CD4-positive, alpha-beta T cell treated with Interleukin-2 at 100 ng/mL for 4 hours (primary cell): ENCODE results near the gene PTGIS.

Source experiments
- DNase-seq: peaks from one replicate; pipeline ENCODE4 v3.0.0-alpha.2; 2020; ENCODE audit warnings: low spot score

The PTGIS gene

DNA sequence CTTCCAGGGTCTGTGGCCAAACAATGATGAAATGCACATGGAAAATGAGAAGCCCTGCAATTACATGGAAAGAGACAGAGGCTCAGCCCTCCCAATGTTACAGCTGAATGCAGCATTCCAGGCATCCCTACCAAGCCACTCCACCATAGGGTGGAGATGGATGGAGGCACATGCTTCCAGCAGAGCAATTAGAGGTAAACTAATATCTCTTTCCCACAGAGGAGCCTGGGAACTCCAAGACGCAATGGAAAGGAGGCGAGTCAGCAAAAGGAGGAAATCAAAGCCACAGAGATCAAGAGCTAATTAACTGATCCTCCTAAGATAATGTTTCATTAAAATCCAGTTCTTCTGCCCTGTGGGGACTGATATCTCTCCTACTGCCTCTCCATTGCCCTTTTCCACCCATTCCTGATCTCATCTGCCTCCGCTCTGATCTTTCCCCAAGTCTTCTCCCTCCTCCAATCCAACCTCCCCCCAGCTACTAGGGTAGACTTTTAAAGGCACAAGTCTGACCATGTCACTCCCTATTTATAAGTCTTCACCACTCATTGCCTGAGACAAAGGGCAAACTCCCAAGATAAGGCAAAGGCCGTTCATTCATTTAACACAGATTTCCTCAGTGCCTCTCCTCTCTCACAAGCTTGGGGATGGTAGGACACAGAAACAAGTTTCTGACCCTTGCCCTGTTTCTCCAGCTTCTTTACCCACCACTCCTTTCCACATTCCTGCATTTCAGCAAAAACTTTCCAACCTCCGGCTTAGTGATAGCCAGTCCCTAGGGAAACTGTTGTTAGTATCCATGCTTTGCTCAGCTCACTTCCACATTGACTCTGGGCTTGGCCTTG lies 71.2 kb downstream of the PTGIS start:
- no peak for DNase-seq

DNA sequence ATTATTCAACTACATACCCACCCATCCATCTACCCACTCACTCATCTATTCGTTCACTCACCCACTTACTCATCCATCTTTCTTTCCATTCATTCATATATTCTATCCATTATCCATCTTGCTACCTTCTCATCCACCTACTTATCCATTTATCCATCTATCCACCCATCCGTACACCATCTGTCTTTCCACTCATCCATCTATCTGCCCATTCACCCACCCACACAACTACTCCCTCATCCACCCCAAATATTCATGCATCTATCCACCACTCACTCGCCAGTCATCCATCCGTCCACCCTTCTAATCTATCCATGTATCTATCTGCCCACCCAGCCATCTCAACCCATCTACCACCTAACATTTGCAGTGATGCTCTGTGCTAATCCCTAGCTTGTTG lies 71.9 kb downstream of the PTGIS start:
- DNase-seq = no peak

DNA sequence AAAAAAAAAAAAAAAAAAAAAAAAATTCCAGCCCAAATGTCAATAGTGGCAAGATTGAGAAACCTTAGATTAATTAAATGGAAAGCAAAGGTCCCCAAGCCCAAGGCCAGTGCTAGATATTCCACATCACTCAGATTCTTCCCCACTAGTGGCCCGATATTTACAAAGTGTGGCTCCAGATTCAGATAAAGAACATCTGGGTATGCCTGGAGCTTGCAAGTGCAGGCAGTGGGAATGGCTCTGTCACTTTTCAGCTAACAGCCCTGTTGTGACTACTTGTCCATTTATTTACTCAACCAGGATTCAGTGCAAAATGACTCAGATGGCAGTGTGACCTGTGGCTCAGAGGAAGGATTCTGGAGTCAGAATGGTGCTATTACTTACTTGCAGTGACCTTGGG lies 77.2 kb downstream of the PTGIS start:
- no peak for DNase-seq

DNA sequence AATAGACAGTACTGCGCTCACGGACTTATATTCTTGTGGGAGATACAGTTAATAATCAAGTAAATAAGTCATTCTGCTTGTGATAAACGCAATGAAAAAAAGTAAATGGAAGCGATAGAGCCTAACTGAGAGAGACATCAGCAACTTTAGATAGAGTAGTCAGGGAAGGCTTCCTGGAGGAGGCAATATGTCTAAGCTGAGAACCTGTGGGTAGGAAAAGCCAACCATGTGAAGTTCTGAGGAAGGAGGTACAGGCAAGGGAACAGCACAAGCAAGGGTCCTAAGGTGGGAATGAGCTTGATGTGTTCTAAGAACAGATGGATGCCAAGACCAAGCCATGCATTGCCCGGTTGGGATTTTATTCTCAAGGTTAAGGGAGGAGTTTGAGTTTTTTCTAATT lies 78.2 kb downstream of the PTGIS start:
- DNase-seq = no peak

DNA sequence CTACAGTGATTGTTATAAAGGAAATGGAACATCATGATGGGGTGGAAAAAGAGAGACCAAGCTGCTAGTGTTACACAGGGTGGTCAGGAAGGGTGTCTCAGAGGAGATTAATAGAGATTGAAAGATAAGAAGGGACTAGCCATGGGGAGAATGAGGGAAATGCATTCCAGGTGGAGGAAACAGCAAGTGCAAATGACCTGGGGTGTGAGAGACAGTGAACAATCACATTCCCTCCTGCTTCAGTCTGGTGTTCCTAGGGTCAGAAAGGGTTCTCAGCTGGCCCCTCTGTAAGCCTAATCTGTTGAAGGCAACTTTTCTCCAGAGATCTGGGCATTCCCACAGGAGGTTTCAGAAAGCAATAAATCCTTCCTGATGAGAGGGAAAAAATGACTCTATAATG lies 81.9 kb downstream of the PTGIS start:
- DNase-seq = no peak

DNA sequence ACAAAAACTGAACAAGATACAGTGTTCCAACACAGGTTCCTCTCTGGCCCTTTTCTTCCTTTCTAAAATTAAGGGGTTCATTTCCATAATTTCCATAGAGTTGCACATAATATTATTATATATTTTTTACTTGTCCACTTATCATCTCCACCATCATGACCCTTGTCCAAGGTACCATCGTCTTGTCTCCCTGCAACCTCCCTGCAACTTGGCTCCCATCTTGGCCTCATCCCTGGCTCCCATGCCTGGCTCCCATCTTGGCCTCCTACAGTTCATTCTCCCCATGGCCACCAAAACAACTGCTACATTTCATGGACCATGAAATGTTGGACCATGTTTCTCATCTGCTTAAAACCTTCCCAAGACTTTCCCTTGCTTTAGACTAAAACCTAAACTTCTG lies 82.4 kb downstream of the PTGIS start:
- DNase-seq = no peak

DNA sequence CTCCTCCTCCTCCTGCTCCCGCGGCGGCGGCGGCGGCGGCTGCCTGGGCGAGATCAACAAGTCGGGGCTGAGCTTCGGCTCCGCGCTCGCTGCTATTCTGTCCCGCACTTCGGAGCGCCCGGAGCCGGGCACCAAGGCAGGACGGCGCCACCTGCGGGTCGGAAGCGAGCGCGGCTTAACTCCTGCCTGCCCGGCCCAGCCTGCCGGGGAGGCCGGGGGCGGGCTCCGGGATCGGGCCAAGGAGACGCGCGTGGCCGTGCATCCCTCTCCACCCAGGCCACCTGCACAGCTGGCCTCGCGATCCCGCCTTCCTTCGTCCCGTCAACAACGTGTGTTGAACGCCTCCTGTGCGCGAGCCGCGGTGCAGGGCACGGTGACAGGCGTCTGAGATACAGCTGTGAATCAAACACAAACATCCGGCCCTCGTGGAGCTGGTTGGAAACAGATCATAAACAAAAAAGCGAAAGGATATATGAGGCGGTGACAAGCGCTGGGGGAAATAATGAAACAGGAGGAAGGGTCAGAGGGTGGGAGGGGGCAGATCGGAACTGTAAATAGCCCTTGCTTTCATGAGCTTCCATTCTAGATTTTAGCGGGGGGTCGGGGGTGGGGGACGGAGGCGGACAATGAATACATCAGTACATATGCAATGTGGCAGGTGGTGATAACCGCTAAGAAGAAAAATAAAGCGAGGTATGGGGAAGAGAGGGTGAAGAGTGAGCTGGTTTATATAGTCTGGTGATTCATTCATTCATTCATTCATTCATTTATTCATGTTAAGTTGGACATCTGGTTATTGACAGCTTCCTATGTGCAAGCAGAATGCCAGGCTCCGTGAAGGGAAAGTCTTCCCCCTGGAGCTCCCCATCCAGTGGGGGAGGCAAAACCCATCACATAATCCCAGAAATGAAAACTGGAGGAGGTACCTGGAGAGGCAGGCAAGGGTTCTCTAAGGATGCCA lies 83.5 kb downstream of the PTGIS start:
- peak; percentile 32 for DNase-seq

DNA sequence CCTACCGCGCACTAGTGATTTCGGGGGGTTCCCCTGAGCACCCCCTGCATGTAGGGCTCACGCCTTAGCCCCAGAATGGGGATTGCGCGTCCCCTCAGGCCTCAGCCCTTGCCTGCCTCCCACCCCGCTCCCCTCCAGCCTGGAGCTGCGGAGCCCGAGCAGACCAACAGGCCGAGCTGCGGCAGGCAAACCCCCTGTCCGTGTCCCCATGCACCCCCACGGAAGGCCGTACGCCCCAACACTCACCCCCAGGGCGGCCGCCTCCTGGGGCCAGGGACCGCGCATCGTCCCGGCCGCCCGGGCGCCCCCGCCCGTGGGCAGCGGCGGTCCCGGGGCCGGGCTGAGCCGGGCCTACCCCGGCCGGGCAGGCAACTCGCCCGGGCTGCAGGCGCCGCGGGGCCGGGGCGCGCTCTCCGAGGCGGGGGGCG lies 84.2 kb downstream of the PTGIS start:
- DNase-seq = no peak

DNA sequence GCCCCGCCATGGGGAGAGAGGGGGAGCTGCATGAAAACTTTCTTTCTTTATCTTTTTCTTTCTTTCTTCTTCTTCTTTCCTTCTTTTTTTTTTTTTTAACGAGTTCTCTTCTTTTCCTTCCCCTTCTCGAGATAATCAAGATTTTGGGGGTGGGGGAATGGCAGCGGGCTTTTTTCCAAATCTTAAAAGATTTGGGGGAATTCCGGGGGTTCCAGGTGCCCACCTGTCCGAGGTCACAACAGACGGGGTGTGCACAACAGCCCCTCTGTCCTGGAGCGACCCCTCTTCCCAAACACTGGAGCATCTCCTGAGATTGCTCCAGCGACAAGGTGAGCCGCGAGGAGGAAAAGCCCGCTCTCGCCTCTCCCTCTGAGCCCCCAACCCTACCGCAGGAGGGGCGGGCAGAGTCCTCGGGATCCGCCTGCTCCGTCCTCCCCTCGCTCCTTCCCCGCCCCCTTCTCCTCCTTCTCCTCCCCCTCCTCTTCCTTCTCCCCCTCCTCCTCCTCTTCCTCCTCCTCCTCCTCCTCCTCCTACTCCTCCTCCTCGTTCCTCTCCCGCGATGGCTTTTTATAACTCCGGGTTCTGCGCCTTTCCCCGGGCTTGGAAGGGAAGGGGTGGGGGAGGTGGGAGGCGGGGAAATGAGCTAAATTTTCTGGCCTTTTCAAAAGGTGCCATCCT lies 84.8 kb downstream of the PTGIS start:
- no peak for DNase-seq

DNA sequence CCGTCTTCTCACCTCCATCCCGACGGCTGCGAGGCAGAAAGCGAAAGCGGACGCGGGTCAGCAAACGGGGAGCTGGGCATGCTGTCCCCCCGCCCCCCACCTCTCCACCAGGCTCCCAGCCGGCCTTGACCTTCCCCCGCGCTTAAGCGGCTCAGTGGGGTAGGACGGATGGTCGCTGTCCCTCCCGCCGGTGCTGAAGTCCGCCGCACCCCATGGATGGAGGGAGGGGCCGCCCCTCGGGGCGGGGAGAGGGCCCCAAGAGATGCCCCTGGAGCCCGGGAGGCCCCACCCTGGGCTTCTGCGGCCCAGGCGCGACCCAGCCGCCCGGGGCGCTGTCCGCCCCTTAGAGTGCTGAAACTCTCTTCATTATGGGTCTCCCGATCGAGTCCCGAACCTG lies 85.3 kb downstream of the PTGIS start, which contains the start of gene KCNB1:
KCNB1 (minus strand) TSS at position 48 of the 397 bp plus-strand sequence. CDS start 188 bp downstream, outside the sequence.
- DNase-seq = peak; percentile 1

DNA sequence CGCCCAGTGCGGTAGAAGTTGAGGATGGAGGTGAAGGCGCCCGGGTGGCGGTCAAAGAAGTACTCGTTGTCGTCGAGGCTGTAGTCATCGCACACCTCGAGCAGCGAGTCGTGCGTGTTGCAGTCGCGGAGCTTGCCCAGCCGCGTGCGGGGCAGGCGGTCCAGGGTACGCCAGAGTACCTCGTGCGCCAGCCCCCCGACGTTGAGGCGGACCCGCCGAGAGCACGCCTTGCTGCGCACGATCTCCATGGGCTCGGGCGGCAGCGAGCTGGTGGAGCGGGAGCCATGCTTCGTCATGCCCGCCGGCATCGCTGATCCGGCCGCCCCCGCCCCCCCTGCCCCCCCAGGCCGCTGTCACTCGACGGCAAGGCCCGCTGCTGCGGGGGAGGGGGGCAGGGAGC lies 85.8 kb downstream of the PTGIS start:
- DNase-seq = no peak

DNA sequence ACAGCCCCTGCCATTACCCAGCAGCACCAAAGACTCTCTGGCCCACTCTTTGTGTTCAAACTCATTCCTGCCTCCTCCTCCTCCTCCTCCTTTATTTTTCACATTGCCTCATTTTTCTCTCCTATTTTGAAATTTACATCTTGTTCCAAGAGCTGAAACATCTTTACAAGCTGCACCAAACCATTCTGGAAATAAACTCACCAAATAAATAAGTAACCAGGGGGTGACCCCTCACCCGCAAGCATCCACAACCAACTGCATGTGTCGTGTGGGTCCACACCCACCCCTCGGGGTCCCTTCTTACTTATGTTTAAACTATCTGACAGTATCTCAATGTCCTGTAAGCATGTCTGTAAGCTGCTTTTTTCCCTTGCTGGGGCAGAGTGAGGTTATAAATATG lies 86.8 kb downstream of the PTGIS start:
- no peak for DNase-seq

DNA sequence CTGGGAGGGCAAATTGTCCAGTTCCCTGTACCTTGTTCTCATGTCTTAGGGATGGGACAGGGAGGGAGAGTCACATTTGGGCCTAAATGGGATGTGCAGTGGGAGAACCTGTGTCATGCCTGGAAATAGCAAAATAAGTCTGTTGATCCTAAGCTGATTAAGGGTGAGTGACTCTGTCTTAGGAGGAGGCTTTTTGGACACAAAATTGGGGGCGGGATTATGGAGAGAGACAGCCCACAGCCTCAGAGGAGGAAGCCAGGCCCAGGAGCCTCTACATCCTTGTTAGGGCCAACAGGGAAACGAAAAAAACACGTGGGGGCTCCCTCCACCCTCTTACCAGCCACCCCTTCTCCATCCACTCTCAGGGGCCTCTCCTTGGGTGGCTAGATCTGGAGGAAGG lies 87.7 kb downstream of the PTGIS start:
- DNase-seq = no peak

DNA sequence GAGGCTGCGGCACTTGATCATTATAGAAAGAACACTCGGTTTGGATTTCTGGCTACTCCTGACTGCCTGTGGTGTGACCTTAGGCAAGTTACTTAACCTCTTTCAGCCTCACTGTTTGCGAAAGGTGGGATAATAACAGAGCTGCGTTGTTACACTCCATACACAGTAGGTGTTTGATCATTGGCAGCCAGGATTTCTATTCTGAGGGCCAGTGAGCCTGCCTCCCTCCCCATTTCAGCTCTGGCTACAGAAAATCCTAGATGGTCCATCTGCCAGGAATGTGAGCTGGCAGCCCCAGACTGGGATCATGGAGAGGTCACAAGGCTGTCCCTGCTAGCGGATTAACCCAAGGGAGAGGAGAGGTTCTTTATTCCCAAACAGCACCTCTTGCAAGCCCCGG lies 88.2 kb downstream of the PTGIS start:
- no peak for DNase-seq

DNA sequence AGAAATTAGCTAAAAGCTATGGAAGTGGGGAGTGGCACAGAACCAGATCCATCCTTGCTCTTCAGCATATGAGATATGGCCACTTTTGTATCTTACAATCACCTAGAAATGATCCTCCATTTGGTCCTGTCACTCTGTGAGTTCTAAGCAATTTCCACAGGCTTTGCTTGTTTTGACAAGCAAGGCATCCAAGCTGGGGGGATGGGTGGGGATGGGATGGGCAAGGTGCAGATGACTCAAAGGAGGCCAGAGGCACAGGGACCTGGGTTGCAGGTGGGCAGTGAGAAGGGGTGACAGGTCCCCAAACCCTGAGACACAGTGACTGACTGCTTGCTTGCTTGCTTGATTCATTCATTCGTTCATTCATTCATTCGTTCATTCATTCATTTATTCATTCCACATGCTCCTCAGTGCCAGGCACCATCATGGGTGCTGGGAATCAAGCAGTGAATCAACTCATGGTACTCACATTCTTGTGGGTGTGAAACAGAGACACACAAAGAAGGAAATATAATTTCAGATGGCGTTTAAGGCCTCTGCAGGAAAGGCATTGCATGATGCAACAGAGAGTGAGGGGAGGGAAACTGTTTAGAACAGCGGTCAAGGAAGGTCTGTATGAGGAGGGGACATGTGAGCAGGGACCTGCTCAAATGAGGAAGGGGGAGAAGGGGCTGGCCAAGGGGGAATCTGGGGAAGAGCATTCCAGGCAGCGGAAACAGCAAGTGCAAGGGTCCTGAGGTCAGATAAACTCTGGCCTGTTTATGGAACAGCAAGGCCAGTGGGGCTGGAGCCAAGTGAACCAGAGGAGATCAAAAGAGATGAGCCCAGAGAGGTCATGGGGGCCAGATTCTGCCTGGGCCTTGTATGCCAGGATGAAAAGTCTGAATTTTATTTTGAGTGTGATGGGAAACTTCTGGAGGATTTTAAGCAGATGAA lies 88.9 kb downstream of the PTGIS start:
- no peak for DNase-seq

DNA sequence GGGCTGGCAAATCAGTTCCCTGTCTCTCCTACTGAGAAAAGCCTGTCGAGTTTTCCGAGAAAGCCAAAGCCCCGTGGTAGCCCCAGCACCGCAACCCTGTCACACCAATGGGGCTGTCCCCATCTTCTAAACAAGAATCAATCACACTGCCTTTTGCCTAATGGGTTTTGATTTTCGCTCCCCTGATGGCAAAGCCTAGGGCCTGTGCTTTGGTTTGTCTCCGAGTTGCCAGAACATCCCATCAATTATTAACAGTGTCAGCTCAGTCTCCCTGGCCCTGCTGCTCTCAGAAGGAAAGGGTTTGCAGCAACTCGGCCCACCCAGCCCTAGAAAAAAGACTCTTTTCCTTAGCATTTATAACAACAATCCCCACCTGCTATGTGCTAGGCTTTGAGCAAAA lies 89.7 kb downstream of the PTGIS start:
- DNase-seq = no peak

DNA sequence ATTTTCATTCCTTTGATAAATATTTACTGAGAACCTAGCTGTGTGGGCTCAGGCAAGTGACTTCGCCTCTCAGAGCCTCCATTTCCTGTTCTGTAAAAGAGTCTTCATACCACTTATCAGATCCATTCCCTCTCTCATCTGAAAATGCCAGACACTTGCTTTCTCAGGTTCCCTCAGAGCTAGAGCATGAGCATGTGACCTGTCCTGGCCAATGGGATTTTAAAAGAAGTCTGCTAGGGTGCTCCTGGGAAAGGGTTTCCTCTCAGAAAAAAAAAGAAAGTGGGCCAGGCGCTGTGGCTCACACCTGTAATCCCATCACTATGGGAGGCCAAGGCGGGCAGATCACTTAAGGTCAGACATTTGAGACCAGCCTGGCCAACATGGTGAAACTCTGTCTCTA lies 90.7 kb downstream of the PTGIS start:
- no peak for DNase-seq

DNA sequence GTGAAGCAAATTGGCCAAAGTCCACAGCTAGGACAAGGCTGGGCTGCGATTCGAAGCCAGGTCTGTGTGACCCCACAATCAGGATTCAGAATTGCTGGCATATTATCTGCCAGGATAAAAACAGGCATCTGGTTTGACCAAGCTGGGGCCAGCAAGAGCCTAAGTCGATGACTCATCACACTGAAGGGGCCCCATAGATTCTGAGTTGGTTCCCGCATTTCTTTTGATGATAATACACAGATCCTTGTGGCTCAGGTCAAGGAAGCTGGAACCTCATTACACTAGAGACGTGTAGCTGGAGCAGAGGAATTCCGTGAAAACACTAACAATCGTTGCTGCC lies 92.0 kb downstream of the PTGIS start:
- no peak for DNase-seq

DNA sequence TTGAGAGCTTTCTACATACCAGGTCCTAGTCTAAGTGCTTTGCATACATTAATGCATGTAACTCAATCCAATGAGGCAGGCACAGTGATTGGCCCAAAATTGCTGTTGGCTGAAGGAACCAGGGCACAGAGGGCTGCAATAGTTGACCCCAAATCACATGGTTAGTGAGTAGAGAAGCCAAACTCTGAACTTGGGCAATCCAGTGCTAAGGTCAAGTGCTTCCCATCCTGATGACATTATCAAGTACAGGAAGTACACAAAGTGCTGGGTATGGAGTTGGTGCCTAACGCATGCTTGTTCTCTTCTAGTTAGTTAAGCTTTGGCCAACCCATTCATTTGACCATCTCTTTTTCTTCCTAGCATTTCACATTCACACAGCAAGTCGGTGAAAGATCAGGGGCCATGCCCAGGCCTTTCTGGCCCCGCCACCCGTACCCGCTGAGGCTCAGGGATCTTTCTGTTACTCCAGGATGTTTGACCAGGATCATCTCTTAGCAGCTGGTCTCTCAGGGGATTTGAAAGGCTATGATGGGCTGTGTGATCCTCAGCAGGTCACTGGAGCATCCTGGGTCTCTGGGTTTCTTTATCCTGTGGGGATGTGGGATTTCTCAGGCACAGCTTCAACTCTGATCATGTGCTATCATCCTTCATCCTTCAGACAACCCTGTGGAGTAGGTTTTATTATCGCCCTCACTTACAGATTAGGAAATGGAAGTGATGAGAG lies 92.5 kb downstream of the PTGIS start:
- DNase-seq = no peak

DNA sequence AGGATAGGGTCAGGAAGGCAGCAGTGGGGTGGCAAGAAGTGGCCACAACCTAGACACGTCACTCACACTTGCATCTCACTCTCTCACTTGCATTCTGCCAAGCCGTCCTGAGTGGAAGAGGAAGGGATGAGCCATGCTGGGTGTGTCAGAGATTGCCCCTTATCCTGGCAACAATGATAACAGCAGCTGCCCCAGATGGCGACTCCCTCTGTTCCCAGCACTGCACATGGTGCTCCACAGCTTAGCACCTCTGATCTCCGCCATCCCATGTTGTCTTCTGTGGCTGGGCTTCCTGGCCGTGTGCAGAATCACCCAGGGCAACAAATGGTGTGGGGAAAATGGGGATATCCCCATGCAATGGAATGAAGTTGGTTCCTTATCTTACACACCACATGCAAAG lies 96.5 kb downstream of the PTGIS start:
- DNase-seq = no peak

DNA sequence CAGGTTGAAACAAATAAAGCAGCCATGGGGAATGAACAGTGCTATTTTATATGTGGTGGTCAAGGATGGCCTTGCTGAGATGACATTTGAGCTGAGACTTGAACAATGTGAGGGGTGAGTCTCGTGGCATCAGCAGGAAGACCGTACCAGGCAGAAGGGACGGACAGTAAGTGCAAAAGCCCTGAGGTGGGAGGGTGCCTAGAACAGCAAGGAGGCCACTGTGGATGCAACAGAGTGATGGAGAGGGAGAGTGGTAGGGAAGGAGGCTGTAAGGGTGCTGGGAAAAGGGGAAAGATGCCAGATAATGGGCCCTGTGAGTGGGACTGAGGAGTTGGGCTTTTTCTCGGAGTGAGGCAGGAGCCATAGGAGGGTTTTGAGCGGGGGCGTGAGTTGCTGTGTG lies 97.0 kb downstream of the PTGIS start:
- no peak for DNase-seq
